ENCODE results near the gene NFYB.
"Not testable (repeated sequence)": the region's sequence is repeated elsewhere in the genome, so short reads cannot be mapped to it uniquely, and the experiment has no call there.

The NFYB gene

GRCh38 chr12:104163028-104163427 lies 25.0 kb upstream of the NFYB start:
- not testable (repeated sequence) for DNase-seq (ENCODE audit: low spot score)

- DNase-seq (ENCODE audit: low spot score), result no peak
These were observed 17.9 kb upstream of the NFYB start for GRCh38 chr12:104155711-104156555.

DNA sequence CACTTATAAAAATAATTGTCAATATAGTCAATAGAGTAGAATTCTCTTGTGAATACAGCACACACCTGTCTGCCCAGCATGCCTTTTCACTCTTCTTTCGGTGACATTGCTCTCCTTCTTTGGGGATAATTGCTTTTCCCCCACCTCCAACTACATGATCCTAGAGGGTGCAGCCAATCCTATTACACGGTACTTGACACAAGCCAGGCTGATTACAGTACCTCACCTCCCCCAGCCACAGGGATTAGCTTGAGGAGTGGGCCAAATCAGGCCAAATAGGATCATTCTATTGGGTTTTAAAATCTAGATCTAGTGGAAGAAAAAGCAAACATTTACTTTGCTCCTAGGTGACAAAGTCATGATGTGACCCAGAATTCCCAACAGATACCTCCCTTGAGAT lies 16.8 kb upstream of the NFYB start:
- no peak for DNase-seq (ENCODE audit: low spot score)

GRCh38 chr12:104154286-104154685 lies 16.3 kb upstream of the NFYB start:
- DNase-seq (ENCODE audit: low spot score), result no peak

GRCh38 chr12:104152685-104153241 lies 14.8 kb upstream of the NFYB start:
- no peak for DNase-seq (ENCODE audit: low spot score)

- no peak for DNase-seq (ENCODE audit: low spot score)
These were observed 12.4 kb upstream of the NFYB start for GRCh38 chr12:104150416-104150815.

- no peak for DNase-seq (ENCODE audit: low spot score)
These were observed 9.3 kb upstream of the NFYB start for GRCh38 chr12:104147346-104147745.

- no peak for DNase-seq (ENCODE audit: low spot score)
These were observed 5.9 kb upstream of the NFYB start for GRCh38 chr12:104143918-104144317.

DNA sequence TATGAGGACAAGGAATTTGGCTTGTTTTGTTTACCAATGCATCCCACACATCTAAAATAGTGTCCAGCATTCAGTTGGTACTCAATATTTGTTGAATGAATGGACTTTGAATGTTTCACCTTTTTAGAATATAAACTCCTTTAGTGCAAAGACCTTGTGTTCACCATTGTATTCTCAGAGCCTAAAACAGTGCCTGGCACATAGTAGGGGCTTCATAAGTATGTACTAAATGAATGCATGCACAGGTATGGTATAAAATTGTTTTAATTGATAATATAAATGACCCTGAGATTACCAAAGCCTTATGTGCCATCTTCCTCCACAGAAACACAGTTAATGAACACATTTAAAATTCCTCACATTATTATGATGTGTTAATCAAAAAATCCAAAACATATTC lies 5.0 kb upstream of the NFYB start:
- no peak for DNase-seq (ENCODE audit: low spot score)

GRCh38 chr12:104142543-104142942 lies 4.5 kb upstream of the NFYB start:
- no peak for DNase-seq (ENCODE audit: low spot score)

- DNase-seq (ENCODE audit: low spot score), result peak; percentile 26
These were observed 765 bp upstream of the NFYB start for GRCh38 chr12:104138797-104139152.

DNA sequence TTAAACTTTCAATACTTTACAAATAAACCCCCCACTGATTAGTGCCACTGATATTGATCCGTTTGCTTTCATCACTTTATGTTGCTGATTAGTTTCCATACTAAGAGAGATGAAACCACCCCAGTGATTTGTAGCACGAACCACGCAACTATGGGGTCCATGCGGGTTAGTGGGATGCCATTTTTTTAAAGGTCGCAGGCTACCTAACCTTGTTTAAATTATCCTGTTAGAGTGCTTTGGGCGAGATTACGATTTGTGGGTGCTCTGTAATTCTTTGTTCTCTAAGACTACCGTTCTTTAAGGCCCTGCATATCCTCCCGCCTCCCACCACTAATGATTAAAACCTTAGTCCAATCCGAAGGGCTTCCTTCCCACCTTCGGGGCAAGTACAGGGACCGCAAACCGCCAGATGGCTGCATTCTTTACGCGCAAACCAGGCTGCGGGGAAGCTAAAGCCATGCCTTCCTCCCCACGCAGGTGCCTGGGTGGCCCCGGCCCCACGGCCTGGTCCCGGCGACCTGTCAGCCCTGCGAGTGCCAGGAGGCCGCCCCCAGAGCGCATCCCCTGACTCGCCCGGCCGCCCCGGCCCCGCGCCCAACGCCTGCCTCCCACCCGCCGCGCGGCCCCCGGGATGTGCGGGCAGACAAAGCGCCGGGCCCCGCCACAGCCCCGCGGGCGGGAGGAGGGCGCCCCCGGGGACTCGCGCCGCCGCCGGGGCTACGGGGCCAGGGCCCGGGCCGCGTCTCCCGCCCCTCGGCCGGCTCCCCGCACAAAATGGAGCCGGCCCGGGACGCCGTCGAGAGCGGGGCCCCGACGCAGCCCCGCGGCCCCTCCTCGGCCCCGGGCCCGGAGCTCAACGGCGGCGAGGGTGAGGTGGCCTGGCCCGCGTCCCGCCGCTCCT lies 759 bp downstream of the NFYB start:
- DNase-seq (ENCODE audit: low spot score), result peak; percentile 48

GRCh38 chr12:104136577-104136976 lies 1.4 kb downstream of the NFYB start:
- DNase-seq (ENCODE audit: low spot score), result no peak

GRCh38 chr12:104134882-104135281 lies 3.1 kb downstream of the NFYB start:
- no peak for DNase-seq (ENCODE audit: low spot score)

DNA sequence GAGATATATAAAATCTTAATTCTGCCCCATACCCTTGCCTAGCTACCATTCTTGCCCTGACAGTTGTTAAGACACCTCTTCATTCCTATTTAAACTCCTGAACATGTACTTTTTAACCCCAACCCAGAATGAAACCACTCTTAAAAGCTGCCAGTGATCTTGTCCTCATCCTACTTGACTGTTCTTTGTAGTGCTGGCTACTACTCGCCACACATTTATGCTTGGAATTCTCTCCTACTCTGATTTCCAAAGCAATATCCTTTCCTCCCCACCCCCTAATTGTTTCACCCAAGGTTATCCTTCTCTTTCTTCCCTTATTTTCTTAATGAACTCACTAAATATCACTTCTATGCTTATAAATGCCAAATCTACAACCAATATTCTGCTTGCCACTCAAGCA lies 4.1 kb downstream of the NFYB start:
- peak; percentile 17 for DNase-seq (ENCODE audit: low spot score)

- no peak for DNase-seq (ENCODE audit: low spot score)
These were observed 4.7 kb downstream of the NFYB start for GRCh38 chr12:104133321-104133720.

- DNase-seq (ENCODE audit: low spot score), result no peak
These were observed 5.6 kb downstream of the NFYB start for GRCh38 chr12:104132351-104132956.

- no peak for DNase-seq (ENCODE audit: low spot score)
These were observed 6.4 kb downstream of the NFYB start for GRCh38 chr12:104131609-104132008.

GRCh38 chr12:104130760-104131159 lies 7.2 kb downstream of the NFYB start:
- no peak for DNase-seq (ENCODE audit: low spot score)

GRCh38 chr12:104126548-104126947 lies 11.5 kb downstream of the NFYB start:
- no peak for DNase-seq (ENCODE audit: low spot score)

DNA sequence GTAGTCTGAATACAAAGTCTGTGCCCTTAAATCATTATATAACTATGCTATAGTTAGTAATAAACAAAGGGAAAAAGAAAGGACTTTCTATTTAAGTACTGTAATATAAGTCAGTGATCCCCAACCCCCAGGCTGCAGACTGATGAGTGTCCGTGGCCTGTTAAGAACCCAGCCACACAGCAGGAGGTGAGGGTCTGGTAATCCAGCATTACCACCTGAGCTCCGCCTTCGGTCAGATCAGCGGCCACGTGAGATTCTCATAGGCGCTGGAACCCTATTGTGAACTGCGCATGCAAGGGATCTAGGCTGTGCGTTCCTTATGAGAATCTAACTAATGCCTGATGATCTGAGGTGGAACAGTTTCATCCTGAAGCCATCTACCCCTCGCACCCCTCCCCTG lies 15.7 kb downstream of the NFYB start:
- DNase-seq (ENCODE audit: low spot score), result no peak

DNA sequence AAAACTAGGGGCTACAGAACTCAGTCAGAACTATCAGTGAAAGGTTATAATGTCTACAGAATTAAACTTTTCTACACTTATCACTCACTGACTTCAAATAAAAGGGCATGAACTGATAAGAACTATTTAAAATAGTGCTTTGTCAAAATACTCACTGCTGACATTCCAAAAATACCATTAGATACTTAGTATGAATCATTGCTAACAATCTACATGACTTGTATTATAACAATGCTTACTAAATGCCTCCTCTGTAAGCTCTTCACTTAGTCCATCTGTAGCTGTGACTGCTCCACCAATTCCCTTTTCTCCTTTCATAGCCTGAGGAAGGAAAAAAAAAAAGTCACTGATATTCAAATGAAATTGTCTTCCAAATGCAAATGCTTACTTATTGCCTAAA lies 17.0 kb downstream of the NFYB start:
- DNase-seq (ENCODE audit: low spot score), result peak; percentile 54
